ENCODE data around the gene SRGAP3.

The SRGAP3 gene

DNA sequence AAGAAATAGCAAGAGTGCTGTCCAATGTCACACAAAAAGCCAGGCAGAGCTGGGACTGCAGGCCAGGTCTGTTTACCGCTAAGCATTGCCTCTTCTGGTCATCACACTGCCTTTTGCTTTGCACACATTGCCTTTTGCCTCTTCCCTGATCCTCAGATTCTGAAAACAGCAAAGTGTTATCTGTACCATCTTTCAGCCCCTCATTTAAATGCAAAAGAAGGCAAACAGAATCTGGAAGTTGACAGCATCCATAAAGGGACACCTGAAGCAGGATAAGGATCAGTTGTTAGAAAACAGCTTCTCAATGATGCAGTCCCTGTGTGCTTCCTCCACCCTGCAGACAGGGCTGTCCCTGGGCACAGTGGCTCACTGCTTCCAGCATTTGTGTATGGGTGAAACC is 179.5 kb downstream of the SRGAP3 start:
- DNase-seq (ENCODE audit: low spot score) = no peak
- TF ChIP-seq, protein P1, sequence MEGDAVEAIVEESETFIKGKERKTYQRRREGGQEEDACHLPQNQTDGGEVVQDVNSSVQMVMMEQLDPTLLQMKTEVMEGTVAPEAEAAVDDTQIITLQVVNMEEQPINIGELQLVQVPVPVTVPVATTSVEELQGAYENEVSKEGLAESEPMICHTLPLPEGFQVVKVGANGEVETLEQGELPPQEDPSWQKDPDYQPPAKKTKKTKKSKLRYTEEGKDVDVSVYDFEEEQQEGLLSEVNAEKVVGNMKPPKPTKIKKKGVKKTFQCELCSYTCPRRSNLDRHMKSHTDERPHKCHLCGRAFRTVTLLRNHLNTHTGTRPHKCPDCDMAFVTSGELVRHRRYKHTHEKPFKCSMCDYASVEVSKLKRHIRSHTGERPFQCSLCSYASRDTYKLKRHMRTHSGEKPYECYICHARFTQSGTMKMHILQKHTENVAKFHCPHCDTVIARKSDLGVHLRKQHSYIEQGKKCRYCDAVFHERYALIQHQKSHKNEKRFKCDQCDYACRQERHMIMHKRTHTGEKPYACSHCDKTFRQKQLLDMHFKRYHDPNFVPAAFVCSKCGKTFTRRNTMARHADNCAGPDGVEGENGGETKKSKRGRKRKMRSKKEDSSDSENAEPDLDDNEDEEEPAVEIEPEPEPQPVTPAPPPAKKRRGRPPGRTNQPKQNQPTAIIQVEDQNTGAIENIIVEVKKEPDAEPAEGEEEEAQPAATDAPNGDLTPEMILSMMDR (IDR thresholded peaks at IDR 0.05; ENCODE audit: extremely low read depth, missing control alignments) = no peak

DNA sequence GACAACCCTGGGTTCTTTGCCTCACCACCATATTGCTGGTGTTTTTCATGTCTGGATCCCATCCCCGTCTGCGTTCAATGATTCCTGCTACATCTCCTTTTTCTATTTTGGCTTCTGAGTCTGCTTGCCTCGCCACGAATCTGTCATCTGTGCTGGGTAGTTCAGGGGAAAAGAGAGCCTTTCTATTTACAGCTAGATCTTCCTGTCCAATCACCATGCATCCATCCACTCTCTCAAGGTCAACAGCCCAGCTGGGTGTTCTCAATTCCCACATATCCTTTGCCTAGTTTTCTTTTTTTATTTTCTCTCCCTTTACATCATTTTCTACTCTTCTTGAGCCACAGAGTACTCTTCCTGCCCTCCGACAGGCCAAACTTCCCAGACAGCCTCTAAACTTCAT is 181.4 kb downstream of the SRGAP3 start:
- TF ChIP-seq, protein P1 (IDR thresholded peaks at IDR 0.05; ENCODE audit: extremely low read depth, missing control alignments) = no peak
- DNase-seq (ENCODE audit: low spot score) = no peak

DNA sequence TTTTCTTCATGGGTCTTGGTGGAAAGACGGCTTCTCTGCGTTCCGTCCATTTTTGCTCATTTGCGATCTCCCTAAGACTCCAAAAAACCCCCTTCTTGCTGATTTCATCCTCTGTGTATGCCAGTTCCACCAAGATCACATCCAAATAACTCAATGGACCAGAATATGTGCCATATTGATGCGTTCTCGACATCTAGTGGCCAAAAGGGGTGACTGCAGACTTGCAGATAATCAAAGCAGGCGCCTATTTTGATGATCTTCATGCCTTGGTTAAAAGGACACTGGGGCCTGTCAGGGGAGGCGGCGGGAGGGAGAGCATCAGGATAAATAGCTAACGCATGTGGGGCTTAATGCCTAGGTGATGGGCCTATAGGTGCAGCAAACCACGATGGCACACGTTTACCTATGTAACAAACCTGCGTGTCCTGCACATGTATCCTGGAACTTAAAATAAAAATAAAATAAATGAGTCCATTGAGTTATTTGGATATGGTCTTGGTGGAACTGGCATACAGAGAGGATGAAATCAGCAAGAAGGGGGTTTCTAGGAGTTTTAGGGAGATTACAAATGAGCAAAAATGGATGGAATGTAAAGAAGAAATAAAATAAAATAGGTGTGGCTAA is 182.0 kb downstream of the SRGAP3 start:
- TF ChIP-seq, protein P1 (IDR thresholded peaks at IDR 0.05; ENCODE audit: extremely low read depth, missing control alignments) = peak; percentile 91
- DNase-seq (ENCODE audit: low spot score) = peak; percentile 62

DNA sequence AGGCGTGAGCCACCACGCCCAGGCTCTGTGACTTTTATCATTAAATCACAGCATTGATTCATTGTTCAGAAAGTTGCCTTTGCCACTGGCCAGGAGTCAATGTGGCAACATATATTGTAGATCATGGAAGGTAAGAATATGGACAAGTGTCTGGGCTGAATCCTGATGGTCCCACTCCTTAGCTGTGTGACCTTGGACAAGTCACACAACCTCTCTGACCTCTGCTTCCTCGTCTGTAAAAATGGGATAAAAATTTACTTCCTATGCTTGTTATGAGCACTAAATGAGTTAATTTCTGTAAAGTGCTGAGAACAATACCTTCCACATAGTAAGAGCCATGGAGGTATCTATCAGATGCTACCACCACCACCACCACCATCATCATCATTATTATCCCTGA is 182.7 kb downstream of the SRGAP3 start:
- TF ChIP-seq, protein P1 (IDR thresholded peaks at IDR 0.05; ENCODE audit: extremely low read depth, missing control alignments) = no peak
- DNase-seq (ENCODE audit: low spot score) = no peak

DNA sequence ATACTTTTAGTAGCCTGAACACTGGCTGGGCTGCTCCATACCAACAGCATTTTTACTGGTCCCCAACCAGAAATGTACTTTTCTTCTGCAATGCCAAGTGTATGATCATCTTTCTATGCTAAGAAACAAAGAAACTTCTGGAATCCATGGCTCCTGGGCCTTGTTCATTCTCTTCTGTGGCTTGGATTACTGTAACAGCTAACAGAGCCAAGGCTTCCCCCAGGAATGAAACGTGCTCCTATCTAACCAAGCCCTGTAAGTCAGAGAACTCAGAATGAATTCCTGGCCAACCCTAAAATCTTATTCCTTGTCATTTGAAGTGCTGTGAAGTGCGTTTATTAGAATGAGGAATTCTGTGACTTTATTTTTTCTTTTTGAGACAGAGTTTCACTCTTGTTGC is 183.3 kb downstream of the SRGAP3 start:
- TF ChIP-seq, protein P1 (IDR thresholded peaks at IDR 0.05; ENCODE audit: extremely low read depth, missing control alignments) = no peak
- DNase-seq (ENCODE audit: low spot score) = no peak

DNA sequence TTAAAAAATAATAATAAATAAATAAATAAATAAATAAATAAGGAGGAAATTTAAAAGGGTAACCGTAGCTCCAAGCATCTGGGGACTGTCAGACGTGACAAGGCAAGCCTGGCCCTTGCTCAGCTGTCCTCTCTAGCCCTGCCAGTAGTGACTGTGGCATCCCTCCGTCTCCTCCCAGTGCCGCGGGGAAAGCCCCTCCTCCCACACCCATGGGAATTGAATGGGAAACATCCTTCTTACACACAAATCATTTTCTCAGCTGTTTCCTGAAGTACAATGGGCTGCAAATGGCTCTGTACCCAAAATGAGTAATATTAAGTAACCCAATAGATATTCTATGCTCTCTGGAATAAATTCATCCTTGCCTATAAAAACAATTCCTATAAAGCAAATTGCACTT is 184.6 kb downstream of the SRGAP3 start:
- TF ChIP-seq, protein P1 (IDR thresholded peaks at IDR 0.05; ENCODE audit: extremely low read depth, missing control alignments) = no peak
- DNase-seq (ENCODE audit: low spot score) = no peak

DNA sequence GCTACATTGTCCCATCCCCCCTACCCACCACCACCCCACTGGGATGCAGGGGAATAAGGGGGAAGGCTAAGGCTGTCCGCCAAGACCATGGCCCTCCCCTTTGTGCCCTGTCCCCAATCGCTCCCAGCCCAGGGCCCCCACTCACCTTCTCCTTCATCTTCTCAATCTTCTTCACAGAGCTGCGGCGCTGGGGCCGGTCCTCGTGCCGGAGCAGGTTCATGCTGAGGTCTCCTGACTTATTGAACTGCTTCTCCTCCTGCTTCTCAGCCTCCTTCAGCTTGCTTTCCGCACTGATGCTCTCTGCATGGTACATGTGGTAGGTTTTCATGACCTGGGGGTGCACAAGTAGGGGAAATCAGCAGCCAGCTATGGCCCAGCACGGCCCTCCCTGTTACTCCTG is 185.2 kb downstream of the SRGAP3 start:
- TF ChIP-seq, protein P1 (IDR thresholded peaks at IDR 0.05; ENCODE audit: extremely low read depth, missing control alignments) = no peak
- DNase-seq (ENCODE audit: low spot score) = no peak
